Tibial nerve (tissue), 4 donors: ENCODE measurements around the gene GALNTL6.

Experiments
- EP300 ChIP-seq, 2 donors: sonication (generic); formaldehyde crosslinking; IDR thresholded peaks; one replicate each; pipeline ENCODE4 v1.6.1; 2017; ENCODE audit warnings: antibody characterized with exemption in 2 of 2, mild to moderate bottlenecking in 1 of 2
- POLR2A ChIP-seq, 2 donors: fragments of 450-650 bp; IDR thresholded peaks; one replicate each; pipeline ENCODE4 v1.6.1; 2017; ENCODE audit warnings: antibody characterized with exemption in 2 of 2, mild to moderate bottlenecking in 2 of 2, moderate library complexity in 2 of 2
- TF ChIP-seq, protein P1 (sequence below), 5 experiments: fragments of 200-600 bp in 3 of 5; fragments of 450-650 bp in 2 of 5; sonication (generic) in 3 of 5; IDR thresholded peaks; one replicate each; pipeline ENCODE4 v1.5.1; 2016 to 2019; ENCODE audit warnings: antibody characterized with exemption in 5 of 5, mild to moderate bottlenecking in 3 of 5, moderate library complexity in 2 of 5

- TF ChIP-seq, protein P1, sequence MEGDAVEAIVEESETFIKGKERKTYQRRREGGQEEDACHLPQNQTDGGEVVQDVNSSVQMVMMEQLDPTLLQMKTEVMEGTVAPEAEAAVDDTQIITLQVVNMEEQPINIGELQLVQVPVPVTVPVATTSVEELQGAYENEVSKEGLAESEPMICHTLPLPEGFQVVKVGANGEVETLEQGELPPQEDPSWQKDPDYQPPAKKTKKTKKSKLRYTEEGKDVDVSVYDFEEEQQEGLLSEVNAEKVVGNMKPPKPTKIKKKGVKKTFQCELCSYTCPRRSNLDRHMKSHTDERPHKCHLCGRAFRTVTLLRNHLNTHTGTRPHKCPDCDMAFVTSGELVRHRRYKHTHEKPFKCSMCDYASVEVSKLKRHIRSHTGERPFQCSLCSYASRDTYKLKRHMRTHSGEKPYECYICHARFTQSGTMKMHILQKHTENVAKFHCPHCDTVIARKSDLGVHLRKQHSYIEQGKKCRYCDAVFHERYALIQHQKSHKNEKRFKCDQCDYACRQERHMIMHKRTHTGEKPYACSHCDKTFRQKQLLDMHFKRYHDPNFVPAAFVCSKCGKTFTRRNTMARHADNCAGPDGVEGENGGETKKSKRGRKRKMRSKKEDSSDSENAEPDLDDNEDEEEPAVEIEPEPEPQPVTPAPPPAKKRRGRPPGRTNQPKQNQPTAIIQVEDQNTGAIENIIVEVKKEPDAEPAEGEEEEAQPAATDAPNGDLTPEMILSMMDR (IDR thresholded peaks at IDR 0.05) = no peak
- no peak for TF ChIP-seq POLR2A (IDR thresholded peaks at IDR 0.05)
- TF ChIP-seq EP300 (IDR thresholded peaks at IDR 0.05) = no peak
Observed at GRCh38 chr4:172945611-172946010, 1132.4 kb downstream of the GALNTL6 start.
